Stimulated activated CD8-positive, alpha-beta memory T cell treated with anti-CD3 and anti-CD28 coated beads, Interleukin-12 subunit alpha, Interleukin-12 subunit beta, amount 100 ng/mL, for 24 hours (primary cell): ENCODE data around the gene ASTN2.

ENCODE experiments used
- DNase-seq: peaks from one replicate; pipeline ENCODE4 v3.0.0-alpha.2; 2020; ENCODE audit errors: extremely low read depth

Gene ASTN2

GRCh38 chr9:117414906-117415331 lies at the start of gene ASTN2:
TSS of gene ASTN2 (minus strand) at chr9:117415057. CDS start at chr9:117414938, 119 bp downstream.
- no peak for DNase-seq

DNA sequence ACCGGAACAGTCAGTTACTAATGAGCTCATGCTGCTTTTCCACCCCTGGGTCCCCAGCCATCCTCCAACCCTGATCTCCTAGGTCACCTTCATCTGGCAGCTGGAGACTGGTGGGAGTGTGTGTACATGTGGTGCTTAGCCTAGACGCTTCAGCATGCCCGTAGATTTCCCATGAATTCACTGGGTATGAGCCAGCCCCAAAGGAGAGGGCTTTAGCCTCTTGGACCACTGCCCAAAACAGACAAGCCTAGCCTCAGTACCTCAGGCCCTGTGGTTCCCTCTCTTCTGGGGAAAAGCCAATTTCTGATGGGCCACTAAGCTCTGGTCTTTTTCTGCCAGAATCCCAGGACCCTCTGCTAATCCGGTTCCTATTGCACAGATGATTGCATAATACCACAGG lies 48.0 kb upstream of the ASTN2 start:
- DNase-seq = no peak

- no peak for DNase-seq
Measured at GRCh38 chr9:117461386-117461785, 46.5 kb upstream of the ASTN2 start.

GRCh38 chr9:117460743-117461142 lies 45.9 kb upstream of the ASTN2 start:
- DNase-seq = no peak

DNA sequence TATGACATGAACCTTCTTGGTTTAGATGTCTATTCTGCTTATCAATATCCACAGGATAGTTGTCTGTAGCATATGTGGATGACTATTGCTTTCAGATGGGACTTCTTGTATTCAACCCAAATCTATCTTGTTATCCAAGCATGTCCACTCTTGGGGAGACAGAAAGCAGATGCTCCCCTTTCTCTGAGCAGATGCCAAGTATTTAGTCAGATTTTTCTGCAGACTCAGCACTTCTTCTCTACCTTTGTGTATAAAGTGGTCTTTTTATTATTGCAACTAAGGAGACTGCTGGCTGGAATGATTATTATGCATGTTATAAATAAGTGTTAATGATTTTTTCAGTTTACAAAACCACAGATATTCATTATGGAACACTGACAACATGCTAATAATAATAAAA lies 45.1 kb upstream of the ASTN2 start:
- no peak for DNase-seq

GRCh38 chr9:117458066-117458465 lies 43.2 kb upstream of the ASTN2 start:
- DNase-seq = no peak

DNA sequence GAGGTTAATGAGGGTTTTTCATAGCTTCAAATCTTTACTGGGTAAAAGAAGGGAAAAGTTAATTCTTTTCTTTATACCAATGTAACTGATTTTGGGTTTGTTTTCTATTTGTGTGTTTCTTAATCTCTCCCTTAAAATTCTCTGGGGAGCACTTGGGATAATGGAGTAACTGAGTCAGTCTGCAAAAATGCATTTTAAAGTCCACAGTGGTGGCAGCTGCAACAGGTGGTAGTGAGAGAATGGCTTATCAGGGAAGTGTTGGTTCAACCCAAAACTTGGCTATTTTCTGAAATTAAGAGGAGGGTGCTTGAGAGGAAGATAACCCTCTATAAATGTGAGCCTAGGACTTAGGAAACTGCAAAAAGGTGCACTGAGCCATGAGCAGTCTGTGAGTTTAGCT lies 39.9 kb upstream of the ASTN2 start:
- DNase-seq = no peak

- DNase-seq = no peak
Measured at GRCh38 chr9:117453737-117454136, 38.9 kb upstream of the ASTN2 start.

DNA sequence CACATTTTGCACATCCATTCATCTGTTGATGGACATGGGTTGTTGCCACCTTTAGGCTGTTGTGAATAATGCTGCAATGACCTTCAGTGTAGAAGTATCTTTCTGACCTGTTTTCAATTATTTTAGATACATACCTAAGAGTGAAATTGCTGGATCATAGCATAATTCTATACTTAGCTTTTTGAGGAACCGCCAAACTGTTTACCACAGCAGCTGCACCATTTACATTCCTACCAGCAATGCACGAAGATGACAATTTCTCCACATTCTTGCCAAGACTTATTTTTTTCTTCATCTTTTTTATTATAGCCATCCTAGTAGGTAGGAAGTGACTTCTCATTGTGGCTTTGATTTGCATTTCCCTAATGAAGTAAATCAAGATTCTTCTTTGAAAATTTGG lies 36.5 kb upstream of the ASTN2 start:
- DNase-seq = no peak

- DNase-seq = no peak
Measured at GRCh38 chr9:117448066-117448465, 33.2 kb upstream of the ASTN2 start.

DNA sequence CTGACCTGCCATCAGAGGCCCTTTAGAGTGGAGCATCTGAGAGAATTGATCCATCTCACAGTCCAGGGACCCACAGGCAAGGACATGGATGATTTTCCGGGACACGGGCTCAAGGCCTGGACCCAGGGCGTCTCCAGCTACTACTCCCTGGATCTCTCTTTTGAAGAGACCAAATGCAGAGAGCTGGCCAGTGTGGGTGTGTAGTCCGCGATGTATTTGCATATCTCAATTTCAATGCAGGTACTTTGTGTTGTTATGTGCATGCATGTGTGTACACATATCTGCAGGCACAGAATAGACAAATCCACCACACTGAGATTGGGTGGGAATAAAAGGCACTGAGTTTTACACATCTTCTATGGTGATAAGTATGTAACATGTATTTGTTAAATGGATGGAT lies 30.8 kb upstream of the ASTN2 start:
- no peak for DNase-seq

DNA sequence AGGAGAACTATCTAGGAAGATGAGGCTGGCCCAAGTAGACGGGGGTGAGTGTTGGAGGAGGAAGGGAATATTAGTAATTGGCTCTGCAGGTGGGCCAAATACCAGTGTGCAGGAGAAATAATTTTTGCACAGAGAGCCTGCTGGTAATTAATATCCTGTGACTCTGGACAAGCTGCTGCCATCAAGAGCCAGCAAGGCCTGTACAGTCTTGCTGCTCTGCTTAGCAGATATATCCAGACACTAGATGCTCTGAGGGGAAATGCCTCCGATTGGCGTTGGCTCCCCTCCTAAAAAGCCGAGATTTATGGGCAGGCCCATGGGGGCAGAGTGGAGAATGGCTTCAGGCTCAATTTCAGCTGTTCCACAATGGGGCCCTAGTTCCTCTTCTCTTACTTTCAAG lies 29.6 kb upstream of the ASTN2 start:
- no peak for DNase-seq

- DNase-seq = no peak
Measured at GRCh38 chr9:117437283-117437682, 22.4 kb upstream of the ASTN2 start.

DNA sequence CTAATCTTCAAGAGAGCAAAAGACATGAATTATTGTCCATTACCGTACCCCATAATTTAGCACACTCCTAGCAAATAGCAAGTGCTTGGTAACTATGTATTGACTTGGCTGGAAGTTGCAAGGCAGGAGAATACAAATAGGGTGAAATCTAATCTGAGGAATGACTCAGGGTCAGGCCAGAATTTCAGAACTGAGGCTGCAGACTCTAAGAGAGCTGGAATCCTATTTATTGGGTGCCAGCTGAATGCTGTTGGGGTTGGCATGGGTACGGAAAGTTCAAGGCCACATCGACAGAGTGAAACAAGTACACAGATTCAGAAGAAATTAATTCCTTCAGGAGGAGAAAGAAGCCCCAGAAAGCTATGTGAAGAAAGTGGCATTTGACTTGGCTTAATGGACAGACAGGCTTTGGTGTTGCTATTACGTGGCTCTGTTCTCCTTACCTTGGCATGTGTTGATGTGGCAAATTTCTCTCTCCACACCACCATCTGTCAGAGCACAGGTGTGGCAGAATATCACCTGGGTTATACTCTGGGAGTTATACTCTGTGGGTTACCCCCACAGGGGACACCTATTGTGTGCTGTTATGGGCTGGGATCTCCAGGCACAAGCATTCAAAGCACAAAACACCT lies 20.9 kb upstream of the ASTN2 start:
- DNase-seq = no peak

- DNase-seq = no peak
Measured at GRCh38 chr9:117434566-117434965, 19.7 kb upstream of the ASTN2 start.

- DNase-seq = no peak
Measured at GRCh38 chr9:117430813-117431212, 16.0 kb upstream of the ASTN2 start.

GRCh38 chr9:117427357-117427913 lies 12.6 kb upstream of the ASTN2 start:
- no peak for DNase-seq

DNA sequence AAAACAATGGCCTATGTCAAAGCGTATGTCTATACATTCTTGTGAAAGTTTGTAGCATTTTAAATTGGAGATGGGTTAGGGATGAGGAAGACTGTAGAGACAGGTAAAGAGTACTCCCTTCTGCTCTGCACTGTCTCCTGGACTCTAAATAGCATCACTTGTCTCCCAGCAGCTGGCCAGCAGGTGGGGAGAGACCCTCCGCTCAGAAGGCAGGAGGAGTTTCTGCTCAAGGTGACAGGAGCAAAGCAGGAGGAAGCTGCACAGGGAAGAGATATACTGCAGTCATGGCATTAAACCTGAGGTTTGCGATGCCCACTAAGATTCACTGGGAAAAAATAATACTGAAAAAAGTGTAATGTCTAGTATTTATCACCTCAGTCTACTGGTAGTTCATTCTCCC lies 10.7 kb upstream of the ASTN2 start:
- DNase-seq = no peak

- DNase-seq = no peak
Measured at GRCh38 chr9:117424291-117424690, 9.4 kb upstream of the ASTN2 start.

DNA sequence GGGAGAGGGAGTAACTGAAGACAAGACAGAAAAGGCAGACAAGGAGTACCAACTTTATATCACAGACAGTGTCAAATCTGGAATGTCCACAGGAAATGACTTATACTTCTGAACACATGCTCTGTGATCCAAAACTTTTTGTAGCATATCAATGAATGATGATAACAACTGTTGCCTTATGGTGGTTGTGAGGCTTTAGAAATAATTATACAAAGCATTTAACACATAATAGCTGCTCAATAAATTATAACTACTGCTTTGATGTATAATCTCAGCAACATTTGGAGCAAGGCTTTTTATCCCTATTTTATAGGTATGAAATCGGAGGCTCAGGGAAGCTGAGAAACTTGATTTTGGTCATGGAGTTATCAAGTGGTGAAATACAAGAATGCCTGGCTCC lies 3.3 kb upstream of the ASTN2 start:
- DNase-seq = no peak

DNA sequence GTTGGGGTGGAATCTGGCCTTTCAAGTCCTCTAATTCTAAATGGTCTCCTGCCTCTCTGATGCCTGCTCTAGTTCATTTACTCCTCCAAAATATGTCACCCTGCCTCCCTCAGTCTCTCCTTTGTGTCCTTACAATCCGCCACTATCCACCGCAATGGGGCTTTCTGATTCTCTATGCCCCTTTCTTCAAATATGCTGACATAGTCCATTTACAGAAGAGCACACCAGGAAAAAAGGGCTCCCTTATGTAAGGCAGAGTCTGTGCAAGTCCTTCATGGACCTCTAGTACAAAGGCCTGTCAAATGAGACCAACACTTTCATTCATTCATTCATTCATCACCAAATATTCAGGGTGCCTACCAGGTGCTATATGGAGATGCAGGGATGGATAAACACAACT lies 2.0 kb upstream of the ASTN2 start:
- no peak for DNase-seq

- no peak for DNase-seq
Measured at GRCh38 chr9:117415358-117415914, 579 bp upstream of the ASTN2 start.

DNA sequence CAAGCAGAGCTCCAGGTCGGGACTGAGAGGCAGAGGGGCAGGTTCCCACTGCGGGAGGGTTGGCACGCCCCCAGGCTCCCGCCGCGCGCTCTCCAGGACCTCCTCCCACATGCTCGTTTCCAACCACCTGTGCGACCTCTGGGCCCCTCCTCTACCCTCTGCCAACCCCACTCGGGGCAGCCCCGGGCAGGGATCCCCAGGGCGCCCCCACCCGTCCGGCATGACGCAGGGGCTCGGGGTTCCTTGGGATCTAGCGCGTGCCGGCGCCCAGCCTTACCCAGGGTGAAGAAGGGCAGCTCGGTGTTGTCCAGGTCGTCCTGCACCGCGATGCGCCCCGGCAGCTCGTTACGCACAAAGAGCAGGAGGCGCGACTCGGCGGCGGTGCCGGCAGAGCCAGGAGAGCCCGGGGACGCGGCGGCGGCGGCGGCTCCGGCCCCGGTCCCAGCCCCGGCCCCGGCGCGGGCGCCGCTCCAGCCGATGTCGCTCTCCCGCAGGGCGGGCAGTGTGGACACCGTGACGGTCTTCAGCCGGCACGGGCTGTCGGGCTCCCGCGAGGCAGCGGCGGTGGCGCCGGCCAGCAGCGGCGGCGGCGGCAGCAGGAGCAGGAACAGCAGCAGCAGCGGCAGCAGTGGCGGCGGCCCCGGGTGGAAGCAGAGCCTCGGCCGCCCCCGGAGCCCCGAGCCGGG lies 494 bp downstream of the ASTN2 start:
- DNase-seq = no peak
